Lower leg skin (tissue), 3 donors: ENCODE results near the gene INSRR.

Experiments
- POLR2A ChIP-seq, 2 donors: fragments of 450-650 bp; IDR thresholded peaks; one replicate each; pipeline ENCODE4 v1.6.1; 2016 to 2017; ENCODE audit warnings: antibody characterized with exemption in 2 of 2, mild to moderate bottlenecking in 1 of 2, moderate library complexity in 1 of 2
- TF ChIP-seq, protein P1 (sequence below), 3 donors: fragments of 450-650 bp; IDR thresholded peaks; one replicate each; pipeline ENCODE4 v1.5.1; 2016; ENCODE audit warnings: antibody characterized with exemption in 3 of 3, mild to moderate bottlenecking in 3 of 3, moderate library complexity in 2 of 3

DNA sequence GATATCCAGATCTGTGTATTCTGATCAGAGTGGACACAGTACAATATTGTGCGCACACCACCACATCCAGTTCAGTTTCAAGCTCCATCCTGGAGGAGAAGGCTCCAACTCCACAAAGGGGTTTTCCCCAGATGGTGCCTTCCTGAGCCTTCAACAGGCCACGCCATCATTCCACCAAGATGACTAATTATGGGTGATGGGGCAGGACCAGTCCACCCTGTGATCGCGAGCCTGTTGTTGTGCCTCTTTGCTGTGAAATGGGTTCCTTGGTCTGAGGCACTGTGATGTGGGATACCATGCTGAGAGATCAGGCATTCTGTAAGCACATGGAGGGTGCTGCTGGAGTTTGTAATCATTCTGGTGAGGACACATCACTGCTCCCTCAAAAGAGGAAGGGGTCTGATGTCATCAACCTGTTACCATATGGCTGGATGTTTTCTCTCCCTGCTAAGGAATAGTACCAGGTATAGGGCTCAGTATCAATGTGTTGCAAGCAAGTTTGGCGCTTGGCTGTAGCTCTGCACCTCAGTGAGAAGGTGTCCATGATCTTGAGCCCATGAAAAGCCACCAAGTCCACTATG is 35.6 kb downstream of the INSRR start:
- TF ChIP-seq, protein P1, sequence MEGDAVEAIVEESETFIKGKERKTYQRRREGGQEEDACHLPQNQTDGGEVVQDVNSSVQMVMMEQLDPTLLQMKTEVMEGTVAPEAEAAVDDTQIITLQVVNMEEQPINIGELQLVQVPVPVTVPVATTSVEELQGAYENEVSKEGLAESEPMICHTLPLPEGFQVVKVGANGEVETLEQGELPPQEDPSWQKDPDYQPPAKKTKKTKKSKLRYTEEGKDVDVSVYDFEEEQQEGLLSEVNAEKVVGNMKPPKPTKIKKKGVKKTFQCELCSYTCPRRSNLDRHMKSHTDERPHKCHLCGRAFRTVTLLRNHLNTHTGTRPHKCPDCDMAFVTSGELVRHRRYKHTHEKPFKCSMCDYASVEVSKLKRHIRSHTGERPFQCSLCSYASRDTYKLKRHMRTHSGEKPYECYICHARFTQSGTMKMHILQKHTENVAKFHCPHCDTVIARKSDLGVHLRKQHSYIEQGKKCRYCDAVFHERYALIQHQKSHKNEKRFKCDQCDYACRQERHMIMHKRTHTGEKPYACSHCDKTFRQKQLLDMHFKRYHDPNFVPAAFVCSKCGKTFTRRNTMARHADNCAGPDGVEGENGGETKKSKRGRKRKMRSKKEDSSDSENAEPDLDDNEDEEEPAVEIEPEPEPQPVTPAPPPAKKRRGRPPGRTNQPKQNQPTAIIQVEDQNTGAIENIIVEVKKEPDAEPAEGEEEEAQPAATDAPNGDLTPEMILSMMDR (IDR thresholded peaks at IDR 0.05): no peak
- no peak for TF ChIP-seq POLR2A (IDR thresholded peaks at IDR 0.05)
